ENCODE data around the gene KDM2A. TPM values are rescaled to one million over a fixed set of nuclear protein-coding genes. Genes with fewer than 3 reads are reported as not detected.

Gene KDM2A
- total RNA-seq, 4 donors from 2014 or later, result 48.2 to 94.9 (median 73.5) TPM

- Histone ChIP-seq H3K4me1 (no peaks in the 10 kb centered on the region), H3K9me3 (no peaks in the 10 kb centered on the region), H3K27me3 (no peaks in the 10 kb centered on the region), H3K27ac (no peak overlapping the region), H3K36me3 (no peaks in the 10 kb centered on the region), H3K4me3 (no peak overlapping the region)
- no peak for DNase-seq
- TF ChIP-seq CTCF (IDR thresholded peaks at IDR 0.05), result no peak
- TF ChIP-seq POLR2A (IDR thresholded peaks at IDR 0.05), result no peak
- intact Hi-C loops (cut with DNase I; ENCODE audit: low total_unique reads), result loop anchor here (5.0 kb wide), 1 partner anchor 39 kb away; no protein-coding TSS in a partner anchor
Observed at GRCh38 chr11:67301313-67301921, 182.4 kb downstream of the KDM2A start.

GRCh38 chr11:67301951-67302516, 183.0 kb downstream of the KDM2A start:
- no peak overlapping the region for H3K4me3 ChIP-seq
- H3K36me3 ChIP-seq, result no peaks in the 10 kb centered on the region
- intact Hi-C loops (cut with DNase I; ENCODE audit: low total_unique reads), result loop anchor here (5.0 kb wide), 1 partner anchor 40 kb away; no protein-coding TSS in a partner anchor
- no peaks in the 10 kb centered on the region for H3K4me1 ChIP-seq
- no peak overlapping the region for H3K27ac ChIP-seq
- peak in 1 of 2 donors; percentile 32 for DNase-seq
- no peaks in the 10 kb centered on the region for H3K27me3 ChIP-seq
- TF ChIP-seq CTCF (IDR thresholded peaks at IDR 0.05) (no peak), POLR2A (IDR thresholded peaks at IDR 0.05) (peak in 1 of 2 donors; percentile 23)
- H3K9me3 ChIP-seq, result no peaks in the 10 kb centered on the region

- peak overlapping the region; percentile 71 to 84 for H3K27ac ChIP-seq
Observed at GRCh38 chr11:67302571-67303131, 183.6 kb downstream of the KDM2A start.

GRCh38 chr11:67303132-67303834, 184.2 kb downstream of the KDM2A start, which contains the start of gene SSH3:
Gene SSH3, plus strand, starts transcription at chr11:67303530. Its CDS starts 96 bp downstream, at chr11:67303626.
- H3K27me3 ChIP-seq, result no peaks in the 10 kb centered on the region
- peak in 1 of 4 experiments; percentile 19 for TF ChIP-seq CTCF (IDR thresholded peaks at IDR 0.05)
- peak in 1 of 2 donors; percentile 58 for TF ChIP-seq POLR2A (IDR thresholded peaks at IDR 0.05)
- H3K36me3 ChIP-seq, result no peaks in the 10 kb centered on the region
- H3K4me1 ChIP-seq, result no peaks in the 10 kb centered on the region
- H3K9me3 ChIP-seq, result no peaks in the 10 kb centered on the region
- peak within 1 kb of the TSS; percentile 71 to 84 for H3K27ac ChIP-seq
- peak; percentile 64 to 66 for DNase-seq
- intact Hi-C loops (cut with DNase I; ENCODE audit: low total_unique reads), result loop anchor here (5.0 kb wide), 1 partner anchor 41 kb away; no protein-coding TSS in a partner anchor
- H3K4me3 ChIP-seq, result peak within 1 kb of the TSS; percentile 64 to 75

More at GRCh38 chr11:67302571-67303131, 183.6 kb downstream of the KDM2A start:
- peak in 1 of 2 donors; percentile 30 for DNase-seq
- H3K4me3 ChIP-seq, result peak overlapping the region; percentile 64 to 75
- TF ChIP-seq CTCF (IDR thresholded peaks at IDR 0.05) (no peak), POLR2A (IDR thresholded peaks at IDR 0.05) (no peak)
- intact Hi-C loops (cut with DNase I; ENCODE audit: low total_unique reads), result loop anchor here (5.0 kb wide), 1 partner anchor 40 kb away; no protein-coding TSS in a partner anchor
- no peaks in the 10 kb centered on the region for H3K36me3 ChIP-seq
- H3K9me3 ChIP-seq, result no peaks in the 10 kb centered on the region
- H3K4me1 ChIP-seq, result no peaks in the 10 kb centered on the region
- no peaks in the 10 kb centered on the region for H3K27me3 ChIP-seq

All from uterus (tissue), 4 donors.